ENCODE results near the gene PRDM15.
A peak's percentile ranks its signal among the peaks of the same experiment; 100 is the strongest.

Gene PRDM15

GRCh38 chr21:41777951-41778815, 101.0 kb downstream of the PRDM15 start:
- DNase-seq (ENCODE audit: low spot score) = peak; percentile 57

GRCh38 chr21:41776778-41777177, 102.4 kb downstream of the PRDM15 start:
- no peak for DNase-seq (ENCODE audit: low spot score)

GRCh38 chr21:41775149-41775472, 104.0 kb downstream of the PRDM15 start:
- DNase-seq (ENCODE audit: low spot score) = no peak

GRCh38 chr21:41774467-41775148, 104.5 kb downstream of the PRDM15 start:
- no peak for DNase-seq (ENCODE audit: low spot score)

- no peak for DNase-seq (ENCODE audit: low spot score)
These were observed 106.6 kb downstream of the PRDM15 start for GRCh38 chr21:41772351-41773080.

GRCh38 chr21:41771625-41771945, 107.6 kb downstream of the PRDM15 start:
- DNase-seq (ENCODE audit: low spot score) = no peak

- no peak for DNase-seq (ENCODE audit: low spot score)
These were observed 108.1 kb downstream of the PRDM15 start for GRCh38 chr21:41770901-41771624.

GRCh38 chr21:41769933-41770332, 109.2 kb downstream of the PRDM15 start:
- no peak for DNase-seq (ENCODE audit: low spot score)

GRCh38 chr21:41769521-41769920, 109.6 kb downstream of the PRDM15 start:
- no peak for DNase-seq (ENCODE audit: low spot score)

- DNase-seq (ENCODE audit: low spot score) = no peak
These were observed 110.0 kb downstream of the PRDM15 start for GRCh38 chr21:41769111-41769510.

GRCh38 chr21:41768437-41769042, 110.6 kb downstream of the PRDM15 start:
- DNase-seq (ENCODE audit: low spot score) = no peak

GRCh38 chr21:41767606-41768436, 111.3 kb downstream of the PRDM15 start:
- DNase-seq (ENCODE audit: low spot score) = no peak

GRCh38 chr21:41766883-41767605, 112.1 kb downstream of the PRDM15 start, which contains the start of gene RIPK4:
TSS of gene RIPK4 (minus strand) at chr21:41767052. CDS start at chr21:41767041, 11 bp downstream.
- DNase-seq (ENCODE audit: low spot score) = no peak

GRCh38 chr21:41765973-41766882, 112.9 kb downstream of the PRDM15 start:
- DNase-seq (ENCODE audit: low spot score) = no peak

- no peak for DNase-seq (ENCODE audit: low spot score)
These were observed 113.7 kb downstream of the PRDM15 start for GRCh38 chr21:41765420-41765821.

GRCh38 chr21:41764558-41765419, 114.4 kb downstream of the PRDM15 start:
- DNase-seq (ENCODE audit: low spot score) = no peak

- DNase-seq (ENCODE audit: low spot score) = no peak
These were observed 115.1 kb downstream of the PRDM15 start for GRCh38 chr21:41763996-41764395.

- no peak for DNase-seq (ENCODE audit: low spot score)
These were observed 115.7 kb downstream of the PRDM15 start for GRCh38 chr21:41763398-41763931.
